Tibial artery (tissue), 4 donors: ENCODE results near the gene NEDD1.

Source experiments
- DNase-seq, 2 donors: peaks; one replicate each; pipeline ENCODE4 v3.0.0-alpha.2; 2019
- H3K27ac ChIP-seq, 2 donors: fragments of 200-600 bp; sonication (generic) in 1 of 2; 1 replicate in 1 of 2; 2 replicates in 1 of 2; pipeline ENCODE4 v1.5.1; 2018 to 2019; ENCODE audit warnings: mild to moderate bottlenecking in 1 of 2
- H3K27me3 ChIP-seq, 2 donors: fragments of 200-600 bp; sonication (generic) in 1 of 2; one replicate each; pipeline versions ENCODE4 v1.5.1 to v1.6.0; 2016 to 2019
- H3K36me3 ChIP-seq, 3 donors: fragments of 200-600 bp; sonication (generic) in 2 of 3; one replicate each; pipeline ENCODE4 v1.5.1; 2016 to 2019; ENCODE audit warnings: mild to moderate bottlenecking in 2 of 3
- H3K4me1 ChIP-seq, 4 donors: fragments of 200-600 bp; sonication (generic) in 2 of 4; 1 replicate in 3 of 4; 2 replicates in 1 of 4; pipeline ENCODE4 v1.5.1; 2016 to 2019
- H3K4me3 ChIP-seq, 2 donors: fragments of 200-600 bp; sonication (generic) in 1 of 2; 1 replicate in 1 of 2; 2 replicates in 1 of 2; pipeline ENCODE4 v1.5.1; 2018 to 2019; ENCODE audit warnings: mild to moderate bottlenecking in 2 of 2
- H3K9me3 ChIP-seq, 3 donors: fragments of 200-600 bp; sonication (generic) in 1 of 3; one replicate each; pipeline ENCODE4 v1.5.1; 2016 to 2019
- intact Hi-C: fragments of 100-400 bp; cut with DNase I; formaldehyde crosslinking; loops from one replicate; pipeline ENCODE4 v1.15.0; 2023; ENCODE audit warnings: low total_unique reads
- TF ChIP-seq, protein P1 (sequence below), 2 experiments: fragments of 200-600 bp in 1 of 2; fragments of 450-650 bp in 1 of 2; IDR thresholded peaks; one replicate each; pipeline ENCODE4 v1.5.1; 2017 to 2019; ENCODE audit warnings: antibody characterized with exemption in 2 of 2, mild to moderate bottlenecking in 1 of 2, moderate library complexity in 1 of 2

The NEDD1 gene

DNA sequence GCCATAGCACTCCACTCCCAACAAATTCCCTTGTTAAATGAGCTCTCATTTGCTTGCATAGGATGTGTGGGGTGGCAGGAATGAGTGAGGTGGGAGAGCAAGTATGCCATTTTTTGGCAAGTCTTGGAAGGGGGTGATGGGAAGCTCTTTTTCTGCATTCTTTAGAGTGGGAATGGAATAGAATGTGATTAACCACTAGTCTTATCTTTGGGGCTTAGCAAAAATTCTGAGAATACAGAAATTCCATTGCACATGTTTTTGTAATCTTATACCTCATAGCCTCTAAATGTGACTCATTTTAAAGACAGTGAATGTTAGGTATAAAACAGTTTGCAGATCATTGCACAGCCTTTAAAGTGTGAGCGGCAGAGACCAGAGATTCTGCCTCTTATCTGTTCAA lies 28.4 kb upstream of the NEDD1 start:
- H3K4me1 ChIP-seq: no peaks in the 10 kb centered on the region
- intact Hi-C loops: loop anchor here (5.0 kb wide), 1 partner anchor 1496 kb away; no protein-coding TSS in a partner anchor
- no peaks in the 10 kb centered on the region for H3K27me3 ChIP-seq
- H3K4me3 ChIP-seq: no peak overlapping the region
- no peaks in the 10 kb centered on the region for H3K9me3 ChIP-seq
- H3K36me3 ChIP-seq: no peaks in the 10 kb centered on the region
- TF ChIP-seq, protein P1, sequence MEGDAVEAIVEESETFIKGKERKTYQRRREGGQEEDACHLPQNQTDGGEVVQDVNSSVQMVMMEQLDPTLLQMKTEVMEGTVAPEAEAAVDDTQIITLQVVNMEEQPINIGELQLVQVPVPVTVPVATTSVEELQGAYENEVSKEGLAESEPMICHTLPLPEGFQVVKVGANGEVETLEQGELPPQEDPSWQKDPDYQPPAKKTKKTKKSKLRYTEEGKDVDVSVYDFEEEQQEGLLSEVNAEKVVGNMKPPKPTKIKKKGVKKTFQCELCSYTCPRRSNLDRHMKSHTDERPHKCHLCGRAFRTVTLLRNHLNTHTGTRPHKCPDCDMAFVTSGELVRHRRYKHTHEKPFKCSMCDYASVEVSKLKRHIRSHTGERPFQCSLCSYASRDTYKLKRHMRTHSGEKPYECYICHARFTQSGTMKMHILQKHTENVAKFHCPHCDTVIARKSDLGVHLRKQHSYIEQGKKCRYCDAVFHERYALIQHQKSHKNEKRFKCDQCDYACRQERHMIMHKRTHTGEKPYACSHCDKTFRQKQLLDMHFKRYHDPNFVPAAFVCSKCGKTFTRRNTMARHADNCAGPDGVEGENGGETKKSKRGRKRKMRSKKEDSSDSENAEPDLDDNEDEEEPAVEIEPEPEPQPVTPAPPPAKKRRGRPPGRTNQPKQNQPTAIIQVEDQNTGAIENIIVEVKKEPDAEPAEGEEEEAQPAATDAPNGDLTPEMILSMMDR (IDR thresholded peaks at IDR 0.05): no peak
- H3K27ac ChIP-seq: no peak overlapping the region
- DNase-seq: no peak

DNA sequence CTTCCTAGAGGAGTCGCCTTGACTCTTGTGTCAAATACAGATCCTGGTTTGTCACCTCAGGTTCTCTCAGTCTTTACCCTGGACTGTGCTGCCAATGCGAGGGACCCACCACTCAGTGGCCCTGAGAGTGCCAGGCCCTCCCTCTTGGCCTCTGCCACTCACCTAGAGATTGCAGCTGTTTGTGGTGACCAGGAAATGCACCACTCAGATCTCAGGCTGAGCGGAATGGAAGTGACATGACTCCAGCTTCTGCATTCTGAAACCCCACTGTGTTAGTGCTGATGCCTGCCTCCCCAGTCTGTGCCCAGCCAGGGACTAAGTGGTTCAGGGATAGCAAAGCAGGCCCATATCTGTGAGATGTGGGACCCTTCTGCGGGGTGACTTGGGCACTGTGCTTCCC lies 27.8 kb upstream of the NEDD1 start:
- DNase-seq: no peak
- no peaks in the 10 kb centered on the region for H3K4me1 ChIP-seq
- TF ChIP-seq, protein P1 (IDR thresholded peaks at IDR 0.05): no peak
- H3K27me3 ChIP-seq: no peaks in the 10 kb centered on the region
- H3K36me3 ChIP-seq: no peaks in the 10 kb centered on the region
- no peaks in the 10 kb centered on the region for H3K9me3 ChIP-seq
- no peak overlapping the region for H3K27ac ChIP-seq
- intact Hi-C loops: loop anchor here (5.0 kb wide), 1 partner anchor 1497 kb away; no protein-coding TSS in a partner anchor
- no peak overlapping the region for H3K4me3 ChIP-seq

DNA sequence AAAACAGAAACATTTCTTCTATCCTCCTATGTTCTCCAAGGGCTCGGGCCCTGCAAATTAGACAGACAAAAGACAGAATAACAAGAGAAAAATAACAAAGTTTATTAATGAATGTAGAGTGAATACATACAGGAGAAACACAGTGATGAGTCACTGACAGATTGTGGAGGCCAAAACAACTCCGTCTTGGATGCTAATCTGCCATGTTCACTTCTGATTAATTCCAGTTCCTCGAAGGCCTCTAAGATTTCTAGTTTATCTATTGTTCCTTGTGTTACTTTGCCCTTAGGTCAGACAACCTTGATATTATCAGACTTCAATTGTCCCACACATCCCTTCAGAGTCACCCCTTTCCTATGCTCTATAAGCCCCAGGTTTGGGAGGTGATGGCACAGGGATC lies 26.8 kb upstream of the NEDD1 start:
- intact Hi-C loops: no loop called here
- H3K36me3 ChIP-seq: no peaks in the 10 kb centered on the region

DNA sequence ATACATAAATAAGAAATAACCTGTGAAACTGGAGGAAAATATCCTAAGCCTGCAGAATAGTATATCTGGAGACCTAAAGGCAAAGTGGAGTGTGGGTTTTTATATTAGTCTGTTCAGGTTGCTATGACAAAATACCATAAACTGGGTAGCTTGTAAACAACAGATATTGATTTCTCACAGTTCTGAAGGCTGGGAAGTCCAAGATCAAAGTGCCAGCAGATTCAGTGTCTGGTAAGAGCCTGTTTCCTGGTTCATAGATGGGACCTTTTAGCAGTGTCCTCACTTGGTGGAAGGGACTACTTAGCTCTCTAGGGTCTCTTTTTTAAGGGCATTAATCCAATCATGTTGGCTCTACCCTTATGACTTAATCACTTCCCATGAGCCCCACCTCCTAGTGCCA lies 25.4 kb upstream of the NEDD1 start:
- no peak for DNase-seq
- no peak overlapping the region for H3K4me3 ChIP-seq
- TF ChIP-seq, protein P1 (IDR thresholded peaks at IDR 0.05): no peak
- H3K36me3 ChIP-seq: no peaks in the 10 kb centered on the region
- intact Hi-C loops: no loop called here
- no peak overlapping the region for H3K27ac ChIP-seq
- H3K9me3 ChIP-seq: no peaks in the 10 kb centered on the region
- no peaks in the 10 kb centered on the region for H3K27me3 ChIP-seq
- no peaks in the 10 kb centered on the region for H3K4me1 ChIP-seq

More for the DNA sequence above, 26.8 kb upstream of the NEDD1 start:
- Histone ChIP-seq H3K27ac (no peak overlapping the region), H3K9me3 (no peaks in the 10 kb centered on the region), H3K4me3 (no peak overlapping the region), H3K4me1 (no peaks in the 10 kb centered on the region), H3K27me3 (no peaks in the 10 kb centered on the region)
- TF ChIP-seq, protein P1 (IDR thresholded peaks at IDR 0.05): no peak
- no peak for DNase-seq

DNA sequence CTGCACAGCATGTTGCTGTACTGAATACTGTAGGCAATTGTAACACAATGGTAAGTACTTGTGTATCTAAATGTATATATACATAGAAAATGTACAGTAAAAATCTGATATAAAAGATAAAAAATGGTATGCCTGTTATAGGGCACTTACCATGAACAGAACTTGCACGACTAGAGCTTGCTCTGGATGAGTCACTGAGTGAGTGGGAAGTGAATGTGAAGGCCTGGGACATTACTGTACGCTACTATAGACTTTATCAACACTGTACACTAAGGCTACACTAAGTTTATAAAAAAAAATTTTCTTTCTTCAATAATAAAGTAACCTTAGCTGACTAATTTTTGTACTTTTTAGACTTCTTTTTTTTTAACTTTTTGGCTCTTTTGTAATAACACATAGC lies 24.2 kb upstream of the NEDD1 start:
- no peak for DNase-seq
- Histone ChIP-seq H3K27me3 (no peaks in the 10 kb centered on the region), H3K27ac (no peak overlapping the region), H3K4me1 (no peaks in the 10 kb centered on the region), H3K36me3 (no peaks in the 10 kb centered on the region), H3K4me3 (no peak overlapping the region), H3K9me3 (no peaks in the 10 kb centered on the region)
- TF ChIP-seq, protein P1 (IDR thresholded peaks at IDR 0.05): no peak
- intact Hi-C loops: no loop called here

DNA sequence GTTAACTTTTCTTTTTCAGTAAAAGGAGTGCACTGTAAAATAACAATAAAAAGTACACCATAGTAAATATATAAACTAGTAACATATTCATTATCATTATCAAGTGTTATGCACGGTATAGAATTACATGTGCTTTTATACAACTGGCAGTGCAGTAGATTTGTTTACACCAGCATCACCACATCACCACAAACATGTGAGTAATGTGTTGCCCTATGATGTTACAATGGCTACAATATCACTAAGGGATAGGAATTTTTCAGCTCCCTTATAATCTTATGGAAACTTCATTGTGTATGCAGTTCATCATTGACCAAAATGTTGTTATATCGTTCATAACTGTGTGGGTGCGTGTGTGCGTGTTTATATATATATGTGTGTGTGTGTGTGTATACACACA lies 23.5 kb upstream of the NEDD1 start:
- Histone ChIP-seq H3K27me3 (no peaks in the 10 kb centered on the region), H3K4me1 (no peaks in the 10 kb centered on the region), H3K27ac (no peak overlapping the region), H3K36me3 (no peaks in the 10 kb centered on the region), H3K9me3 (no peaks in the 10 kb centered on the region), H3K4me3 (no peak overlapping the region)
- no peak for DNase-seq
- TF ChIP-seq, protein P1 (IDR thresholded peaks at IDR 0.05): no peak
- intact Hi-C loops: no loop called here
